Inflammatory macrophage treated with lipopolysaccharide for 4 hours (primary cell): ENCODE measurements around the gene FMN2.

Experiments
- DNase-seq: peaks from one replicate; pipeline ENCODE4 v3.0.0-alpha.2; 2020

The FMN2 gene

GRCh38 chr1:240091614-240092300, at the start of gene FMN2:
Gene FMN2, plus strand, starts transcription at chr1:240091883. Its CDS starts 227 bp downstream, at chr1:240092110.
- no peak for DNase-seq

GRCh38 chr1:240044620-240045019, 47.1 kb upstream of the FMN2 start:
- DNase-seq, result no peak

- no peak for DNase-seq
These were observed 45.7 kb upstream of the FMN2 start for GRCh38 chr1:240046000-240046399.

- no peak for DNase-seq
These were observed 37.5 kb upstream of the FMN2 start for GRCh38 chr1:240054109-240054701.

GRCh38 chr1:240055936-240056335, 35.7 kb upstream of the FMN2 start:
- no peak for DNase-seq

GRCh38 chr1:240056350-240056749, 35.3 kb upstream of the FMN2 start:
- no peak for DNase-seq

GRCh38 chr1:240058049-240058448, 33.6 kb upstream of the FMN2 start:
- DNase-seq, result no peak

- DNase-seq, result no peak
These were observed 22.7 kb upstream of the FMN2 start for GRCh38 chr1:240068961-240069360.

GRCh38 chr1:240070188-240070587, 21.5 kb upstream of the FMN2 start:
- DNase-seq, result no peak

GRCh38 chr1:240073097-240073496, 18.6 kb upstream of the FMN2 start:
- no peak for DNase-seq

- DNase-seq, result no peak
These were observed 17.3 kb upstream of the FMN2 start for GRCh38 chr1:240074422-240074821.

GRCh38 chr1:240074908-240075307, 16.8 kb upstream of the FMN2 start:
- DNase-seq, result peak; percentile 8

GRCh38 chr1:240084337-240084736, 7.3 kb upstream of the FMN2 start:
- DNase-seq, result no peak

- DNase-seq, result no peak
These were observed 6.9 kb upstream of the FMN2 start for GRCh38 chr1:240084749-240085148.

GRCh38 chr1:240086726-240087125, 5.0 kb upstream of the FMN2 start:
- no peak for DNase-seq

GRCh38 chr1:240090014-240090413, 1.7 kb upstream of the FMN2 start:
- DNase-seq, result no peak

- no peak for DNase-seq
These were observed 604 bp upstream of the FMN2 start for GRCh38 chr1:240090957-240091600.

- no peak for DNase-seq
These were observed 827 bp downstream of the FMN2 start for GRCh38 chr1:240092301-240093119.

- no peak for DNase-seq
These were observed 1.7 kb downstream of the FMN2 start for GRCh38 chr1:240093120-240093961.

GRCh38 chr1:240094041-240094722, 2.5 kb downstream of the FMN2 start:
- no peak for DNase-seq

- DNase-seq, result no peak
These were observed 5.3 kb downstream of the FMN2 start for GRCh38 chr1:240096974-240097373.

- no peak for DNase-seq
These were observed 6.9 kb downstream of the FMN2 start for GRCh38 chr1:240098534-240098933.
